ENCODE measurements around the gene PRPF38B.
A peak's percentile ranks its signal among the peaks of the same experiment; 100 is the strongest.

Gene PRPF38B

GRCh38 chr1:108716437-108717230 is 24.5 kb downstream of the PRPF38B start:
- no peaks in the 10 kb centered on the region for H3K9me3 ChIP-seq (ENCODE audit: low read length)
- peaks cover 33% of the 10 kb centered on the region for H3K4me1 ChIP-seq (ENCODE audit: insufficient read depth, low read length)
- H3K36me3 ChIP-seq (ENCODE audit: insufficient read depth, low read length) = no peaks in the 10 kb centered on the region
- H3K27me3 ChIP-seq (ENCODE audit: insufficient read depth, low read length) = no peaks in the 10 kb centered on the region
- peak overlapping the region; percentile 33 for H3K4me3 ChIP-seq (ENCODE audit: low read length)
- peak overlapping the region; percentile 56 for H2AFZ ChIP-seq (ENCODE audit: low read depth, low read length)

- H3K36me3 ChIP-seq (ENCODE audit: insufficient read depth, low read length) = no peaks in the 10 kb centered on the region
- no peak overlapping the region for H3K4me3 ChIP-seq (ENCODE audit: low read length)
- H3K4me1 ChIP-seq (ENCODE audit: insufficient read depth, low read length) = peaks cover 33% of the 10 kb centered on the region
- no peaks in the 10 kb centered on the region for H3K9me3 ChIP-seq (ENCODE audit: low read length)
- no peak overlapping the region for H2AFZ ChIP-seq (ENCODE audit: low read depth, low read length)
- no peaks in the 10 kb centered on the region for H3K27me3 ChIP-seq (ENCODE audit: insufficient read depth, low read length)
Observed at GRCh38 chr1:108717774-108718316, 25.7 kb downstream of the PRPF38B start.

GRCh38 chr1:108718927-108719655 is 27.0 kb downstream of the PRPF38B start:
- no peaks in the 10 kb centered on the region for H3K36me3 ChIP-seq (ENCODE audit: insufficient read depth, low read length)
- H3K4me3 ChIP-seq (ENCODE audit: low read length) = no peak overlapping the region
- peak overlapping the region; percentile 10 for H2AFZ ChIP-seq (ENCODE audit: low read depth, low read length)
- H3K4me1 ChIP-seq (ENCODE audit: insufficient read depth, low read length) = peaks cover 44% of the 10 kb centered on the region
- no peaks in the 10 kb centered on the region for H3K9me3 ChIP-seq (ENCODE audit: low read length)
- H3K27me3 ChIP-seq (ENCODE audit: insufficient read depth, low read length) = no peaks in the 10 kb centered on the region

GRCh38 chr1:108719656-108720435 is 27.7 kb downstream of the PRPF38B start:
- H3K36me3 ChIP-seq (ENCODE audit: insufficient read depth, low read length) = no peaks in the 10 kb centered on the region
- H2AFZ ChIP-seq (ENCODE audit: low read depth, low read length) = peak overlapping the region; percentile 10
- H3K4me3 ChIP-seq (ENCODE audit: low read length) = no peak overlapping the region
- peaks cover 44% of the 10 kb centered on the region for H3K4me1 ChIP-seq (ENCODE audit: insufficient read depth, low read length)
- H3K9me3 ChIP-seq (ENCODE audit: low read length) = no peaks in the 10 kb centered on the region
- H3K27me3 ChIP-seq (ENCODE audit: insufficient read depth, low read length) = no peaks in the 10 kb centered on the region

- Histone ChIP-seq H3K4me3 (ENCODE audit: low read length) (no peak overlapping the region), H2AFZ (ENCODE audit: low read depth, low read length) (no peak overlapping the region), H3K36me3 (ENCODE audit: insufficient read depth, low read length) (no peaks in the 10 kb centered on the region), H3K27me3 (ENCODE audit: insufficient read depth, low read length) (no peaks in the 10 kb centered on the region), H3K9me3 (ENCODE audit: low read length) (no peaks in the 10 kb centered on the region), H3K4me1 (ENCODE audit: insufficient read depth, low read length) (peaks cover 23% of the 10 kb centered on the region)
Observed at GRCh38 chr1:108722292-108722691, 30.2 kb downstream of the PRPF38B start.

- Histone ChIP-seq H3K4me3 (ENCODE audit: low read length) (no peak overlapping the region), H3K36me3 (ENCODE audit: insufficient read depth, low read length) (no peaks in the 10 kb centered on the region), H3K9me3 (ENCODE audit: low read length) (no peaks in the 10 kb centered on the region), H3K27me3 (ENCODE audit: insufficient read depth, low read length) (no peaks in the 10 kb centered on the region), H2AFZ (ENCODE audit: low read depth, low read length) (no peak overlapping the region), H3K4me1 (ENCODE audit: insufficient read depth, low read length) (peaks cover 11% of the 10 kb centered on the region)
Observed at GRCh38 chr1:108725906-108726305, 33.8 kb downstream of the PRPF38B start.

- no peaks in the 10 kb centered on the region for H3K27me3 ChIP-seq (ENCODE audit: insufficient read depth, low read length)
- peaks cover 7% of the 10 kb centered on the region for H3K4me1 ChIP-seq (ENCODE audit: insufficient read depth, low read length)
- H3K9me3 ChIP-seq (ENCODE audit: low read length) = no peaks in the 10 kb centered on the region
- no peak overlapping the region for H3K4me3 ChIP-seq (ENCODE audit: low read length)
- no peak overlapping the region for H2AFZ ChIP-seq (ENCODE audit: low read depth, low read length)
- H3K36me3 ChIP-seq (ENCODE audit: insufficient read depth, low read length) = no peaks in the 10 kb centered on the region
Observed at GRCh38 chr1:108728327-108728923, 36.3 kb downstream of the PRPF38B start.

- Histone ChIP-seq H3K4me3 (ENCODE audit: low read length) (no peak overlapping the region), H2AFZ (ENCODE audit: low read depth, low read length) (no peak overlapping the region), H3K4me1 (ENCODE audit: insufficient read depth, low read length) (no peaks in the 10 kb centered on the region), H3K36me3 (ENCODE audit: insufficient read depth, low read length) (no peaks in the 10 kb centered on the region), H3K9me3 (ENCODE audit: low read length) (no peaks in the 10 kb centered on the region), H3K27me3 (ENCODE audit: insufficient read depth, low read length) (no peaks in the 10 kb centered on the region)
Observed at GRCh38 chr1:108729481-108729880, 37.4 kb downstream of the PRPF38B start.

- no peaks in the 10 kb centered on the region for H3K9me3 ChIP-seq (ENCODE audit: low read length)
- no peaks in the 10 kb centered on the region for H3K27me3 ChIP-seq (ENCODE audit: insufficient read depth, low read length)
- no peak overlapping the region for H2AFZ ChIP-seq (ENCODE audit: low read depth, low read length)
- no peaks in the 10 kb centered on the region for H3K36me3 ChIP-seq (ENCODE audit: insufficient read depth, low read length)
- no peaks in the 10 kb centered on the region for H3K4me1 ChIP-seq (ENCODE audit: insufficient read depth, low read length)
- H3K4me3 ChIP-seq (ENCODE audit: low read length) = no peak overlapping the region
Observed at GRCh38 chr1:108732398-108732797, 40.3 kb downstream of the PRPF38B start.

GRCh38 chr1:108734171-108734865 is 42.2 kb downstream of the PRPF38B start:
- H3K9me3 ChIP-seq (ENCODE audit: low read length) = no peaks in the 10 kb centered on the region
- no peaks in the 10 kb centered on the region for H3K4me1 ChIP-seq (ENCODE audit: insufficient read depth, low read length)
- H3K36me3 ChIP-seq (ENCODE audit: insufficient read depth, low read length) = no peaks in the 10 kb centered on the region
- no peak overlapping the region for H3K4me3 ChIP-seq (ENCODE audit: low read length)
- no peak overlapping the region for H2AFZ ChIP-seq (ENCODE audit: low read depth, low read length)
- no peaks in the 10 kb centered on the region for H3K27me3 ChIP-seq (ENCODE audit: insufficient read depth, low read length)

GRCh38 chr1:108742253-108742652 is 50.1 kb downstream of the PRPF38B start:
- Histone ChIP-seq H3K36me3 (ENCODE audit: insufficient read depth, low read length) (no peaks in the 10 kb centered on the region), H3K4me1 (ENCODE audit: insufficient read depth, low read length) (no peaks in the 10 kb centered on the region), H3K9me3 (ENCODE audit: low read length) (no peaks in the 10 kb centered on the region), H2AFZ (ENCODE audit: low read depth, low read length) (no peak overlapping the region), H3K27me3 (ENCODE audit: insufficient read depth, low read length) (peaks cover 6% of the 10 kb centered on the region), H3K4me3 (ENCODE audit: low read length) (no peak overlapping the region)

GRCh38 chr1:108745980-108746381 is 53.9 kb downstream of the PRPF38B start:
- Histone ChIP-seq H2AFZ (ENCODE audit: low read depth, low read length) (peak overlapping the region; percentile 59), H3K27me3 (ENCODE audit: insufficient read depth, low read length) (peaks cover 6% of the 10 kb centered on the region), H3K4me1 (ENCODE audit: insufficient read depth, low read length) (peaks cover 7% of the 10 kb centered on the region), H3K4me3 (ENCODE audit: low read length) (peak overlapping the region; percentile 31), H3K36me3 (ENCODE audit: insufficient read depth, low read length) (peaks cover 3% of the 10 kb centered on the region), H3K9me3 (ENCODE audit: low read length) (no peaks in the 10 kb centered on the region)
